ENCODE results near the gene VEGFA. TPM values are rescaled to one million over a fixed set of nuclear protein-coding genes. Genes with fewer than 3 reads are reported as not detected.
"Not testable (repeated sequence)": the region's sequence is repeated elsewhere in the genome, so short reads cannot be mapped to it uniquely, and the experiment has no call there.

Gene VEGFA
- total RNA-seq, 1 donor from 2014 or later: 137 TPM

DNA sequence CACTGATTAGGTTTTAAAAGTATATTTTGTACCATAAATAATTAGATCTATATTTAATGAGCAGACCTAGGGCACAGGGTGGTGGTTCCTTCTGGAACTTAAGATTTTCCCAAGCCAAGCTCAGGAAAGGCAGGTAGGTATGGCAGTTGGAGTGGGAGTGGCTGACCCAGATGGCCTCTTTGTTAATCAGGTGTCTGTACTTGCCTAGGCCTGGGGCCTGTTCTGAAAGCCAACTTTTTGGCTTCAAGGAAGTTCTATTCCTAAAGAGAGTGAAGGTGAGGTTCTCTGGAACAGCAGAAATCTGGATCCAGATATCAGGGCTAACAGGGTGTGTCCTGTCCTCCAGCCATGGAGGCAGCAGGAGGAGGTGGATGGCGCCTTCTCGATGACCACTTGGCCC lies 44.9 kb downstream of the VEGFA start:
- Mint-ChIP-seq H3K36me3 (ENCODE audit: low read depth) (no peaks in the 10 kb centered on the region), H3K4me1 (ENCODE audit: low read depth) (peaks cover 9% of the 10 kb centered on the region), H3K27me3 (ENCODE audit: low read depth) (peaks cover 3% of the 10 kb centered on the region), H3K4me3 (ENCODE audit: unreplicated experiment) (no peak overlapping the region), H3K9me3 (ENCODE audit: low read depth) (no peaks in the 10 kb centered on the region), H3K27ac (ENCODE audit: unreplicated experiment) (no peak overlapping the region)
- no peak for DNase-seq (ENCODE audit: low spot score)
- TF ChIP-seq, protein P1, sequence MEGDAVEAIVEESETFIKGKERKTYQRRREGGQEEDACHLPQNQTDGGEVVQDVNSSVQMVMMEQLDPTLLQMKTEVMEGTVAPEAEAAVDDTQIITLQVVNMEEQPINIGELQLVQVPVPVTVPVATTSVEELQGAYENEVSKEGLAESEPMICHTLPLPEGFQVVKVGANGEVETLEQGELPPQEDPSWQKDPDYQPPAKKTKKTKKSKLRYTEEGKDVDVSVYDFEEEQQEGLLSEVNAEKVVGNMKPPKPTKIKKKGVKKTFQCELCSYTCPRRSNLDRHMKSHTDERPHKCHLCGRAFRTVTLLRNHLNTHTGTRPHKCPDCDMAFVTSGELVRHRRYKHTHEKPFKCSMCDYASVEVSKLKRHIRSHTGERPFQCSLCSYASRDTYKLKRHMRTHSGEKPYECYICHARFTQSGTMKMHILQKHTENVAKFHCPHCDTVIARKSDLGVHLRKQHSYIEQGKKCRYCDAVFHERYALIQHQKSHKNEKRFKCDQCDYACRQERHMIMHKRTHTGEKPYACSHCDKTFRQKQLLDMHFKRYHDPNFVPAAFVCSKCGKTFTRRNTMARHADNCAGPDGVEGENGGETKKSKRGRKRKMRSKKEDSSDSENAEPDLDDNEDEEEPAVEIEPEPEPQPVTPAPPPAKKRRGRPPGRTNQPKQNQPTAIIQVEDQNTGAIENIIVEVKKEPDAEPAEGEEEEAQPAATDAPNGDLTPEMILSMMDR (IDR thresholded peaks at IDR 0.05): no peak

DNA sequence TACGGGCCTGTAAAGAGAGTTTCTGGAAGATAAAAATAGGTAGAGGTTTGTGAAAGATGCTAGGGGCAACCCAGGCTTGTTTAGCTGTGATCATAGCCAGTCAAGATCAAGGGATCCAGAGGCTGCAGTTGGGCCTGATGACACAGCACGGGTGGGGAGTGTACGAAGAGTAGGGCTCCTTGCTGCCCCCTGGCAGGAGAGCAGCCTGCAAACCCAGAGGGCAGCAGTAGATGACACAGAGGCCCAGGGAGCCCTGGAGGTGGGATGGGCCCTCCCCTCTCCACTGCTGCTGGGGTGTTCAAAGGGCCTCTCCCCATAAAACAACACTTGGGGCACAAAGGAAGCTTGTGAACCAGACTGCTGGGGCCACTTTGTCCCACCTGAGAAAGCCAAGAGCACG lies 47.2 kb downstream of the VEGFA start:
- TF ChIP-seq, protein P1 (IDR thresholded peaks at IDR 0.05): peak; percentile 39
- DNase-seq (ENCODE audit: low spot score): no peak
- no peaks in the 10 kb centered on the region for H3K9me3 Mint-ChIP-seq (ENCODE audit: low read depth)
- H3K27ac Mint-ChIP-seq (ENCODE audit: unreplicated experiment): no peak overlapping the region
- no peak overlapping the region for H3K4me3 Mint-ChIP-seq (ENCODE audit: unreplicated experiment)
- H3K4me1 Mint-ChIP-seq (ENCODE audit: low read depth): peaks cover 9% of the 10 kb centered on the region
- H3K27me3 Mint-ChIP-seq (ENCODE audit: low read depth): peaks cover 10% of the 10 kb centered on the region
- H3K36me3 Mint-ChIP-seq (ENCODE audit: low read depth): no peaks in the 10 kb centered on the region

DNA sequence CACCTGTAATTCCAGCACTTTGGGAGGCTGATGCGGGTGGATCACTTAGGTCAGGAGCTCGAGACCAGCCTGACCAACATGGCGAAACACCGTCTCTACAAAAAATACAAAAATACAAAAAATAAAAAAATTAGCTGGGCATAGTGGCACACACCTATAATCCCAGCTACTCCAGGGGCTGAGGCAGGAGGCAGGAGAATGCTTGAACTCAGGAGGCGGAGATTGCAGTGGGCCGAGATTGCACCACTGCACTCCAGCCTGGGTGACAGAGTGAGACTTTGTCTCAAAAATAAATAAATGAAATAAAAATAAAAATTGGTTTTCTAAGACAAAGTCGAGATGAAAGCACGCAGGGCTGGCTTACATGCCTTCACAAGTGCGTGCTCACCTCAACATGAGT lies 49.0 kb downstream of the VEGFA start:
- not testable (repeated sequence) for H3K4me1 Mint-ChIP-seq (ENCODE audit: low read depth); H3K36me3 Mint-ChIP-seq (ENCODE audit: low read depth); H3K4me3 Mint-ChIP-seq (ENCODE audit: unreplicated experiment); DNase-seq (ENCODE audit: low spot score); H3K27ac Mint-ChIP-seq (ENCODE audit: unreplicated experiment); H3K9me3 Mint-ChIP-seq (ENCODE audit: low read depth)
- H3K27me3 Mint-ChIP-seq (ENCODE audit: low read depth): peaks cover 20% of the 10 kb centered on the region

DNA sequence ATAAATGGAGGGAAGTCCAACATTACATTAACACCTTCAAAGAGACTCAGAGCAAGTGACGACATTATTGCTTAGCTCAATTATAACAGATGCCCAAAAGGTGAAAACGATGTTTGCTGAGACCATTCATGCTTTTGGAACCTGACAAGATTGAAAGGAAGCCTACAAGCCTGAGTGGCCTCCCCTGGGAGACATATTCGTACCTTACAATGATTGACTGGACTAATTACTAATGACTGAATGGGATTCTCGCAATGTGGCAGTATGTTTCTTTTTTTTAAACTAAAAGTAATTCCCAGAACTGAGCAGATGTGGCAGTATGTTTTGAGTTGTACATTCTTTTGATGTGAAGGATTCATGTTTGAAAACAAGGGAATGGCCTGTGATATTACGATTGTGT lies 49.9 kb downstream of the VEGFA start:
- Mint-ChIP-seq H3K27ac (ENCODE audit: unreplicated experiment) (no peak overlapping the region), H3K36me3 (ENCODE audit: low read depth) (no peaks in the 10 kb centered on the region), H3K4me3 (ENCODE audit: unreplicated experiment) (no peak overlapping the region), H3K4me1 (ENCODE audit: low read depth) (no peaks in the 10 kb centered on the region), H3K27me3 (ENCODE audit: low read depth) (peaks cover 21% of the 10 kb centered on the region), H3K9me3 (ENCODE audit: low read depth) (no peaks in the 10 kb centered on the region)
- TF ChIP-seq, protein P1 (IDR thresholded peaks at IDR 0.05): no peak
- DNase-seq (ENCODE audit: low spot score): no peak

DNA sequence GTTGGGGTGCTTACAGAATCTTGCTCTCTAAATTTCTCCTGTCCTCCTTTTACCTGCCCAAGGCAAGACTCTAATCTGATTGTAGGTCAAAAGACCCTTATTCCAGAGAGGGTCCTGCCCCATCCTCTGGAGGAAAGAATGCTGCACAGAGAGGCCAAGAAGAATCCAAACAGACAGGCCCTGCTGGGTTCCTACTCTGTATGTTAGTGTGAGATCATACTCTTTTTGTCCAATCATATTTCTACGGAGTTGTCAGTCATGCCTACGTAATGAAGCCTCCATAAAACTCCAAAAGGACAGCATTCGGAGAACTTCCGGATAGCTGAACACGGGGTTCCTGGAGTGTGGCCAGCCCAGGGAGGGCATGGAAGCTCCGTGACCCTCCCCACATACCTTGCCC lies 50.5 kb downstream of the VEGFA start:
- no peaks in the 10 kb centered on the region for H3K36me3 Mint-ChIP-seq (ENCODE audit: low read depth)
- H3K4me3 Mint-ChIP-seq (ENCODE audit: unreplicated experiment): no peak overlapping the region
- no peak for DNase-seq (ENCODE audit: low spot score)
- H3K4me1 Mint-ChIP-seq (ENCODE audit: low read depth): no peaks in the 10 kb centered on the region
- TF ChIP-seq, protein P1 (IDR thresholded peaks at IDR 0.05): no peak
- no peak overlapping the region for H3K27ac Mint-ChIP-seq (ENCODE audit: unreplicated experiment)
- no peaks in the 10 kb centered on the region for H3K9me3 Mint-ChIP-seq (ENCODE audit: low read depth)
- peaks cover 21% of the 10 kb centered on the region for H3K27me3 Mint-ChIP-seq (ENCODE audit: low read depth)

DNA sequence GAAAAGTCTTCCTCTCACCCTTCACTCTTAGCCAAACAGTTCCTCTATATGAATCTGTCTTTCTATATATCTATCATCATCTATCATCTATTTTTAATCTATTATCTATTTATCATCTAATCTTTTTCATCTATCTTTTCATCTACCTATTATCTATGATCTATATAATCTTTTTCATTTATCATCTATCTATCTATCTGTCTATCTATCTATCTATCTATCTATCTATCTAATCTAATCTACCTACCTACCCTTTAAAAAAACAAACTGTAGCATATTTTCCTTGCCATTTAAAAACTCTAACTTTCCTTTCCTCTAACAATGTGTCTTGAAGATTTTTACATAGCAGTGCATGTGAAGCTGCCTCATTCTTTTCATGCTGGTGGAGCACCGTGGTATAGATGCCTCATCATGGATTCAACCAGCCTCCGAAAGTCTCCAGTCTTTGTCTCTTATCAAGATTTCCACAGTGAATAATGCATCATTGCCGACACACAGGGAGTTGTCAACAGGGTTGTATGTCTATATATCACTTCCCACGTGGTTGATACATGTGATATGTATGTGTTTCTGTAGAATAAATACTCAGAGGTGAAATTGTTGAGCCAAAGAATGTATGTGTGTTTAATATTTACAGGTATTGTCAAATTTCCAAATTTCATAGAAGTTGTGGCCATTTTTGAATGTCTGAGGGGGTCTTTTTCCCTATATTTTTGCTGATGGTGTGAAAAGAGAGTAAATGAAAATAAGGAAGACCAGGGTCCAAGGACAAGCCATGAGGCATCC lies 51.3 kb downstream of the VEGFA start:
- Mint-ChIP-seq H3K9me3 (ENCODE audit: low read depth) (no peaks in the 10 kb centered on the region), H3K27me3 (ENCODE audit: low read depth) (peaks cover 21% of the 10 kb centered on the region), H3K4me3 (ENCODE audit: unreplicated experiment) (no peak overlapping the region), H3K4me1 (ENCODE audit: low read depth) (no peaks in the 10 kb centered on the region), H3K27ac (ENCODE audit: unreplicated experiment) (no peak overlapping the region), H3K36me3 (ENCODE audit: low read depth) (no peaks in the 10 kb centered on the region)
- TF ChIP-seq, protein P1 (IDR thresholded peaks at IDR 0.05): no peak
- DNase-seq (ENCODE audit: low spot score): no peak

Data from chondrocyte (in vitro differentiated cells).